Measurements from ENCODE around the gene LRRC9. TPM values are rescaled to one million over a fixed set of nuclear protein-coding genes. Genes with fewer than 3 reads are reported as not detected.
A peak's percentile ranks its signal among the peaks of the same experiment; 100 is the strongest.
"Not testable (repeated sequence)": the region's sequence is repeated elsewhere in the genome, so short reads cannot be mapped to it uniquely, and the experiment has no call there.

Gene LRRC9
- polyA plus RNA-seq, 3 donors: 1.1 to 3.0 (median 2.9) TPM

DNA sequence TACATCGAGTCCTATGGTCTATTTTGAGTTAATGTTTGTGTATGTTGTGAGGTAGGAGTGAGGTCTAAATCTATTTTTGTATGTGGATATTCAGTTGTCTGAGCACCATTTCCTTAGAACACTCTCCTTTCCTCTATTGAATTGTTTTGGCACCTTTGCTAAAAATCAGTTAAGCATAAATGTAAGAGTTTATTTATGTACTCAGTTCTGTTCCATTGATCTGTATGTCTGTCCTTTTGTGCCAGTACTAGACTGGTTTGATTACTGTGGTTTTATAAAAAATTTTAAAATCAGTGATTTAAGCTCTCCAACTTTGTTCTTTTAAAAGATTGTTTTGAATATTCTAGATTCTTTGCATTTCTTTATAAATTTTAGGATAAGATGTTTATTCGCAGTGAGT lies 101.7 kb downstream of the LRRC9 start:
- no peak for DNase-seq (ENCODE audit: extremely low read depth in 1 of 11, low read depth in 9 of 11, low spot score in 4 of 11)

DNA sequence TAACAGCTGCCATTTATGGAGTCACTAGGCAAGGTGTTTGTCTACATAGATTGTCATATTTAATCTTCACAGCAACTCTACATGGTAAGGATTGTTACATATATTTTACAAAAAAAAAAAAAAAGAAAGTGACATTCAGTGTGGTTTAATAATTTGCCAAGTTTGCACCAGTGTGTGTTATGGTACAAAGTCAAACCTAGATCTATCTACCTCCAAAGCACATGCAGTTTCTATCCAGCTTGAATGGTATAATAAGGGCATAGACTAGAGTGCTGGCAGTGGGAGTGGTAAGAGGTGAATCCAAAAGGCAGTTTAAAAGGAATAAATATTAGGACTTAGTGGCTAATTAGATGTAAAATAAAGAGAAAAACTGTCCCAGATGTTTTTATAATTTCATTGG lies 105.6 kb downstream of the LRRC9 start:
- DNase-seq (ENCODE audit: extremely low read depth in 1 of 11, low read depth in 9 of 11, low spot score in 4 of 11): no peak

DNA sequence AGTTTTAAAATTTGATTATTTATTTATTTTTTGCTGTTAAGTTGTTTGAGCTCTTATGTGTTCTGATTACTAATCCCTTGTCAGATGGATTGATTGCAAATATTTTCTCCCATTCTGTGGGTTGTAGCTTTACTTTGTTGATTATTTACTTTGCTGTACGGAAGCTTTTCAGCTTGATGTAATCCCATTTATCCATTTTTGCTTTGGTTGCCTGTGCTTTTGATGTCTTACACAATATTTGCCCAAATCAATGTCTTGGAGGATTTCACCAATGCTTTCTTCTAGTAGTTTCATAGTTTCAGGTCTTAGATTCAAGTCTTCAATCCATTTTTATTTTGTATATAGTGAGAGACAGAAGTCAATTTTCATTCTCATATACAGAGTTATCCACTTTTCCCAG lies 115.2 kb downstream of the LRRC9 start:
- no peak for DNase-seq (ENCODE audit: extremely low read depth in 1 of 11, low read depth in 9 of 11, low spot score in 4 of 11)

DNA sequence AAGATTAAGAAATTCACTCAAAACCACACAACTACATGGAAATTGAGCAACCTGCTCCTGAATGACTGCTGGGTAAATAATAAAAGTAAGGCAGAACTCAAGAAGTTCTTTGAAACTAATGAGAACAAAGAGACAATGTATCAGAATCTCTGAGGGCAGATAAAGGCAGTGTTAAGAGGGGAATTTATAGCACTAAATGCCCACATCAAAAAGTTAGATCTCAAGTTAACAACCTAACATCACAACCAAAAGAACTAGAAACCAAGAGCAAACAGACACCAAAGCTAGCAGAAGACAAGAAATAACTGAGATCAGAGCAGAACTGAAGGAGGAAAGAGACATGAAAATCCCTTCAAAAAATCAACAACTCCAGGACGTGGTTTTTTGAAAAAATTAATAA lies 128.0 kb downstream of the LRRC9 start:
- not testable (repeated sequence) for DNase-seq (ENCODE audit: extremely low read depth in 1 of 11, low read depth in 9 of 11, low spot score in 4 of 11)

DNA sequence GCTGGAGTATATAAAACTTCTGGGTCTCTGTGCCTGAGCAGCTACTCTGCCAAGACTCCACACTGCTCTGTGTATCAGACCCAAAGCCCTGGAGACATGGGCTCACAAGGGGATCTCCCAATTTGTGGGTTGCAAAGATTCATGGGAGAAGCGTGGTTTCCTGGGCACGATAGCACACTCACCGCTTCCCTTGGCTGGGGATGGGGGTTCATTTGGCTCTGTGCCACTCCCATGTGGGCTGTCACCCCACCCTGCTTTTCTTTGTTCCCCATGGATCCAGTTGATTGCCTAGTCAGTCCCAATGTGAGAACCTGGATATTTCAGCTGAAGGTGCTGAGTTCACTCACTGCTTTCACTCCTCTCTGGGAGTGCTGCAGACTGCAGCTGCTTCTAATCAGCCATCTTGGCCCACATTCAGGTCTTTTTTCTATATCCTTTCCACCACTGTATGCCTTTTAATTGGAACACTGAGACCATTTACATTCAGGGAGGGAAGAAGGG lies 131.8 kb downstream of the LRRC9 start:
- peak in 6 of 11 donors; percentile 7 to 32 (median 24) for DNase-seq (ENCODE audit: extremely low read depth in 1 of 11, low read depth in 9 of 11, low spot score in 4 of 11)

DNA sequence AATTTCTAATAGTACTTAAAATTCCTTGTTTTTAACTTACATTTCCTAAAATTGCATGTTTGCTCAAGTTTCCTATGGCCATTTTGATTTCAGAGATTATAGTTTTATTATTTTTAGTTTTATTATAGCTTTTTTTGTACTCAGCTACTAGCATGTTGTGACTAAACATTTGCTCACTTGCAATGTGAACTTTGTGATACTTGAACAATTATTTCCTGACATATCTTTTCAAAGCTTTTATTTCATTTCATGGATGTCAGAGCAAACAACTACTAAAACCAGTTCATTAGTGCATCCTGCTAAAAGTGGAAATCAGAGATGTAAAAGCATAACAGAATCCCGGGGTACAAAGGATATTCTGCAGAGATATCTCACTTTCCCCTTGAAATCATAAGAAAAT lies 138.1 kb downstream of the LRRC9 start:
- DNase-seq (ENCODE audit: extremely low read depth in 1 of 11, low read depth in 9 of 11, low spot score in 4 of 11): no peak

DNA sequence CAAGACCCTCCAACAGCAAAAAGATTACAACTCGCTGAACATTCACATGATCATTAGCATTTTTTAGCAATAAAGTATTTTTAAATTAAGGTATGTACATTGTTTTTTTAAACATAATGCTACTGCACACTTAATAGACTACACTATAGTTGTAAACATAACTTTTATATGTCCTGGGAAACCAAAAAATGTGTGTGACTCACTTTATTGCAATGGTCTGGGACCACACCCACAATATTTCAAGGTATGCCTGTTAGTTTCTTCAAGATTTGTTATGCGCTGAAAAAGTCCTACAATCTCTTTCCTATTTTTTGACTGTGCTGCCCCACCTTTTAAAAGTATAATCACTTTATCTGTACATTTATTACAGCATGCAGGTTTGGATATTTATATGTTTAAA lies 141.4 kb downstream of the LRRC9 start:
- DNase-seq (ENCODE audit: extremely low read depth in 1 of 11, low read depth in 9 of 11, low spot score in 4 of 11): no peak

DNA sequence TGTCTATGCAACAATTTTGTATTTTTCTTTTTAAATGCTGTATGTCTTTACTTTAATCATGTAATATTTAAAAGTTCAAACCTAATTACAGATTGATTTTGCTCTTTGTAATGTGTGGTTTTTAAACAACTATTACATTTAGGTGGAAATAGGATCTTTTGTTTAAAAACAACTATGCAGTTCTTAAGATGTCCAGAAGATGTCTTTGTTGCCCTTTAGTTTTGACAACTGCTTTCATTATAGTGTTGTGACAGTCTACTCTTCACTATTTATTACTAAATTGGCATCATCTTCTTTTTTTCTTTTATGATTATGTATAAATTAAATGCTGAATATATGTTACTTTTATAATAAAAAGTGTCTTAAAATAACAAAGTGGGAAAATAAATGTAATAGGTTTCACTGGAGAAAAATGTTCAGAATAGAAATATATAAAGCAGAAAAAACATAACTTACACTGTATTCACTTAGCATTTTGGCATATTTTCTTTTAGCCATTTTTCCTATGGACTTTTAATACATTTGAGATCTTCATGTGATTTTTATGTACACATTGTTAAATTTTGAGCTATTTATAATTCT lies 144.6 kb downstream of the LRRC9 start:
- DNase-seq (ENCODE audit: extremely low read depth in 1 of 11, low read depth in 9 of 11, low spot score in 4 of 11): peak in 3 of 11 donors; percentile 6 to 16 (median 14)

DNA sequence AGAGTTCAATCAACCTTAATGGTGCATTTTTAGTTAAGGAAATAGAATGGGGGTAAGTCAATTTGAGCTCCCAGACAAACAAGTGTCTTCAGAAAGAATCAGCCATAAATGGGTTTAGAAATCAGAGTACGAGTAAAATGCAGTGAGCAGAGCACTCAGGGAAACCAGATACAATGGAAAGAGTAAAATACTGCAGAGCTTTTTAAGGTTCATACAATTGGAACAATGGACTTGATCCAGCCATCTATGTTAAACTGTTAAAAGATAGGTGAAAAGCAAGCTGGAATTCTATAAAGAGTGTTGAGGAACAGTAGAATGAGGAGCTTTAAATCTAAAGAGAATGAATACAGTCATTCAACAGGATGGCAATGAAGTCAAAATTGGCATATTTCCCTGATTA lies 147.9 kb downstream of the LRRC9 start:
- no peak for DNase-seq (ENCODE audit: extremely low read depth in 1 of 11, low read depth in 9 of 11, low spot score in 4 of 11)

DNA sequence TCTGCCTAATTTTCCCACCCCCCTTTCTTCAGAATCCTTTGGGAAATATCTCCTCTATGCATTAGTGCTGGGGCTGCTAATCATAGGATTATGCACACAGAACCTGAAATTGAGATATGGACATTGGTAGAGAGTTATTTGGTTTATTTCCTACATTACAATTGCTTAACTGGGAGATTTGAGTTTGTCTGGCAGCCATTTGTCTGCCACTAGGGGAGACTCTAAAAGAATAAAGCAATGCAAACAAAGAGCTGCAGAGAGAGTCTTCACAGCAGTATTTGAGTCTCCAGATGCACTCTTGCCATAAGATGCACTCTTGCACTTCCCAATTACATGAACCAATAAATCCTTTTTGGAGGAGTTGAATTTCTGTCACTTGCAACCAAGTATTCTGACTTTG lies 159.8 kb downstream of the LRRC9 start:
- no peak for DNase-seq (ENCODE audit: extremely low read depth in 1 of 11, low read depth in 9 of 11, low spot score in 4 of 11)

DNA sequence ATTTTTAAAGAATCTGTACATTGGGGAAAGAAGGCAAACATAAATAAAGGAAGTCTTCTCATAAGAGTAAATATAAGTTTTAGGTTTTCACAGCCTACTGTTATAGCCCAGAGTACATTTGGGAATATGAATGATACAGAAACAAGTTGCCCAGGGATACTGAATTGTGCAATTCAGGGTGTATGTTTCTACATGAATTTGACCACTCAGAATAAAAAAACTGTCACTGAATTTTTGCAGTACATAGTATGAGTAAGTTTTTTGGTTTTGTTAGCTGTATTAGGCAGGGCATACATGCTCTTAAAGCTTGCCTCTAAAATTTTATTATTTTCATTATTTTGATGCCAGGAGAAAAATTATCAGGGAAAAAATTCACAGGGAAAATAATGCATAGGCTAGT lies 165.1 kb downstream of the LRRC9 start:
- no peak for DNase-seq (ENCODE audit: extremely low read depth in 1 of 11, low read depth in 9 of 11, low spot score in 4 of 11)

DNA sequence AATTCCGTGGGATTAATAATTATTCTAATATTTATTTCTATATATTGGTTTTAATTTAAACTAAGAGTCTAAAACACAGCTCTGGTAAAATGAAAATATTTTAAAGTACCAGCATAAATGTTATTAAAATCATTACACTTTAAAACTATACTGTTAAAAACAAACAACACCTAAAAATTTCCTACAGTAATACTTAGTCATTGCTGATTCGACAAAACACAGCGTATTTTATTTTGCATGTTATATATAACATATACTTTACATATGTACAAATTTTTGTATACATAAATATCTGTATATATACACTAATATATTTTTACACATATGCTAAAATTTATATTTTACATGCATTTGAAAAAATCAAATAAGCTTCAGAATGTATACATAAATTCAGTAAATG lies 165.7 kb downstream of the LRRC9 start:
- no peak for DNase-seq (ENCODE audit: extremely low read depth in 1 of 11, low read depth in 9 of 11, low spot score in 4 of 11)

DNA sequence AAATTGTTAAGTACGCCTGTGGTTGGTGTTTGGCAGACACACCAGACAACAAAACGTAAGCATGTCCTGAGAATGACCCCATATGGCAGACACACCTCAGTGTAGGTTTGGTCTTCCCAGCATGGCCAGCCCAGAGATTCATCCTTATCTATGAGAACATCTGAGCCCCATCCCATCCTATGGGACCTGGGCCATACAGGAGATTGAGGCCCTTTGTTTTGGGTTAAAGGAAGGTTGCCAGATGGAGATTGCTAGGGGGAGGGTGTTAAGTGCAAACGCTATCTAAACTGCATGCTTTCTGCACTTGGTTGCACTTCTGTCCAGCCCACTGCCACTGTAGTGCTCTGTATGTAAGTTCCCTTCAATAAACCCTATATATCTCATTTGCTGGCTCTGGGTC lies 167.7 kb downstream of the LRRC9 start:
- no peak for DNase-seq (ENCODE audit: extremely low read depth in 1 of 11, low read depth in 9 of 11, low spot score in 4 of 11)

DNA sequence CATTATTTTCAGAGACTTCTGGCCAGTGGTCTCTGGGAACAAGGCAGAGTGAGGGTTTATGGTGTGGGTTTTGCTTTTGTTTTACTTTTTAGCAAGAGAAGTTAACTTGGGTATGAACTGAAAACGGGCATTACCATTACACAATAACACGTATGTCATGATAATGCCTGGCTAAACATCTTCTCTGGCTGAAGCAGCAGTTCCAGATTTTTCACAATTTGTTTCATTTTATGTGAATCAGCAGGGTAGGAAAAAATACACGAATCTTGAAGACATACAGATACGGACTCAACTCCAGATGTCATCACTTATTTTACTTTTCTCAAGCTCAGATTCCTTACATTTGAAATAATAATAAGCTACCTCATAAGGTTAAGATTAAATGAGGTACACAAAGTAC lies 169.3 kb downstream of the LRRC9 start:
- no peak for DNase-seq (ENCODE audit: extremely low read depth in 1 of 11, low read depth in 9 of 11, low spot score in 4 of 11)

DNA sequence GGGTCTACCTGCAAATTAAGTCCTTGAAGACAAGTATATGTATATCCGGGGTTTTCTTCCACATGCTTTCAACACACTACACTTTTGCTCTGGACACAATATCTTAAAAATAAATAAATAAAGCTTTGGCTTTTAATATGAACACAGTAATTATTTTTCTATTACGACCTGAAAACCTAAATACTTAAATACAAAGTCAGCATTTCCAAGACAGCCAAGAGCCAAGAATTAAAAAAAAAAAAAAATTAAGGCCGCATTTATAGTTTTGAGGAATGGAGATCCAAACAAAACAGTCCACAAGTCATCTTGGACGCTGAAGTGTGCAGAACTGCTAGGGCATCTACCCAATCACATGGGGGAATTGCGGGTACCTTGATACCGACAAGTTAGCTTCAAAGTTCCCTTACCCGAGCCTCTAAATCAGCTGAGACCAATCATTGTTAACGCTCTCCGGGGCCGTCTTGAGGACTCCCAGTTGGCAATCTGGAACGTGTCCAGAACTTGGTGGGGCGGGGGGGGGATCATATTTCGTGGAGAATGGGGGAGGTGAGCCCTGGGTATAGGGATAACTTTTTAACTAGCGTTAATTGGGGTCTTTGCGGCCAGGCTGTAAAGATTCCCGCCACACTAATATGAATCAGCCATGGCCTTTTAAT lies 171.0 kb downstream of the LRRC9 start:
- DNase-seq (ENCODE audit: extremely low read depth in 1 of 11, low read depth in 9 of 11, low spot score in 4 of 11): peak; percentile 46 to 80 (median 71)

DNA sequence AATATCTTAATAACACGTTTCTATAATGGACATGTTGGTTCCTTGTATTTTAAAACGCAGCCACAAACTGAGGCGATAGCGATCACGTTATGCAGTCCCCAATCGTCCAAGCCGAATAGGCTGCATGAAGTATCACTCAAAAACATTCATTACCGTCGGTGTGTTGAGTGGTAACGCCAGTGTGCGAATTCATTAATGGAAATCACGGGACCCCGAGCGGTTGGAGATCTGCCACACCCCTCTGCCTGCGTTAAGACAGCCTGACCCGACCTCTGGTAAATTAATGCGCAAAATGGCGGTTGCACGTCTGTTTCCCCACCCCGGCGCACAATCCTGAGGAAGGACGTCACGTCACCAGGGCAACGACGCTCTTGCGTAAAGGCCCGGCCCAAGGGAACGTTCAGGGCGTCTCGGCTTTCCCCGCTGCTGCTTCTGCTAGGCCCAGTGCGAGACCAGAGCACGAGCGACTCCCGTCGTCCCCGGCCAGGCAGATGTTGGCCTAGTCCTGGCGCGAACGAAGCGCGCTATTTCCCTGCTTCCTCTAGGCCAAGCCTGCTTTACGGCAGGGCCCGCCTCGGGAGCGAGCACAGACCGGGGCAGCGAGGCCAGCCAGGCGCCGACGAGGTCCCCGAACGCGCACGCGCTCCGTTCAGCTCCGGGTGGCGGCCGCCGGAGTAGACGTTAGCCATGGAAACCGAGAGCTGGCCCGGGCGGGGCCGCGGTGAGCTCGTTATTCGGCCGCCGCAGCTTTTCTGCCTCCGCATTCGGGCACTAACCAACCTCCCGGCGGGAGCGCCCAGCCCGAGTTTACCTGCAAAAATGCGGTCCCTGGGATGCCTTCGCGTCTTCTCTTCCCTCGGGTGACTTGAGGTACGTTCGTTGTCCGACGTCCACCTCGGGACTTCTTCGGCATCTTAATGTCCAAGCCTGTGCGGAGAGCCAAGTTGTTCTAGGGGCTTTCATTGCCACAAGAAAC lies 171.9 kb downstream of the LRRC9 start, which contains the start of gene PCNX4:
Gene PCNX4 (plus strand): TSS at position 374 of the 976 bp plus-strand sequence. CDS start 15,716 bp downstream, outside the sequence.
- peak; percentile 97 to 99 (median 99) for DNase-seq (ENCODE audit: extremely low read depth in 1 of 11, low read depth in 9 of 11, low spot score in 4 of 11)

DNA sequence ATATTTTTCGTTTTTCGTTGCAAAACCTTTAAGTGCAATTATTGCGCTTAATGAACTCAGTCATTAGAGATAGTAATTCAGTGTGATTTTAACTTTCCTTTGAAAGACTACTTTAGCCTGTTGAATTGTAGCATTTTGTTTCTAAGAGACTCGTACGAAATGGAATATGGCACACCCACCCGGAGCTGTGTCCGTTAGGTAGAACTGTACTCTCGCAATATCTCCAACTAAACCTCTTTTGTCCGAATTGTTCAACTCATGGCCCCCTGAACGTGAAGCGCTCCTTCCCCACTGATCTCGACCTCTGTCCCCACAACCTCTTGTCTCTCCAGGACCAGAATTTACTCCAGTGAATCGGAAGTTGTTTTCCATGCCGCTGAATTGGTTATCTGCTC lies 172.6 kb downstream of the LRRC9 start:
- peak in 9 of 11 donors; percentile 6 to 60 (median 30) for DNase-seq (ENCODE audit: extremely low read depth in 1 of 11, low read depth in 9 of 11, low spot score in 4 of 11)

DNA sequence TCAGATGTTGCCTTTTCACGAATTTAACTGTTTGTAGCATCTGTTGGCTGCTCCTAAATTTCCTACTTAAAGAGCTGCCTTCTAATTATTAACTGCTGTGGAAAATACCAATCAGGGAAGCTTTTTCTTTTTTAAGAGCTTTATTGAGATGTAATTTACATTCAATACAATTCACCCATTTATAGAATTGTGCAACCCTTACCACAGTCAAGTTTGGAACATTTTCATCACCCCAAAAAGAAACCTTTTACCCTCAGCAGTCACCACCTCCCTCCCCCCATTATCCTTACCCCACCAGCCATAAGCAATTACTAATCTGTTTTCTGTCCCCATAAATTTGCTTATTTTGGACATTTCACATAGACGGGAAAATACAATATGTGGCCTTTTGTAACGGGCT lies 173.1 kb downstream of the LRRC9 start:
- no peak for DNase-seq (ENCODE audit: extremely low read depth in 1 of 11, low read depth in 9 of 11, low spot score in 4 of 11)

DNA sequence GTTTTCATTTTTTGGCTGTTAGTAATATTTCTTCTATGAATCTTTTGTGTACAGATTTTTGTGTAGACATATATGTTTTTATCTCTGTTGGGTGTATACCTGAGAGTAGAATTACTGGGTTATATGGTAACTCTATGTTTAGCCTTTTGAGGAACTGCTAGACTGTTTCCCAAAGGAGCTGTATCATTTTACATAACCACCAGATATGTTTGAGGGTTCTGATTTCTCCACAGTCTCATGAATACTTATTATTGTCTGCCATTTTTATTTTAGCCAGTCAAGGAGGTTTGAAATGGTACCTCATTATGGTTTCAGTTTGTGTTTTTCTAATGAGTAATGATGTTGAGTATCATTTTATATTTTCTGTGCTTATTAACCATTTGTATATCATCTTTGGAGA lies 173.7 kb downstream of the LRRC9 start:
- DNase-seq (ENCODE audit: extremely low read depth in 1 of 11, low read depth in 9 of 11, low spot score in 4 of 11): no peak

Data from renal cortex interstitium (tissue), 11 donors.